ENCODE measurements around the gene RMI2. TPM values are rescaled to one million over a fixed set of nuclear protein-coding genes. Genes with fewer than 3 reads are reported as not detected.

The RMI2 gene
- total and polyA plus RNA-seq, 2 of the 8 experiments (the other 6 are each of a cell fraction or from before 2014, with no cell fraction given), result 58.2 to 96.0 TPM

GRCh38 chr16:11350519-11350918 is 5.3 kb downstream of the RMI2 start:
- H3K4me1 ChIP-seq (replicated peaks in 1 of 4; ENCODE audit: control insufficient read depth in 3 of 4, insufficient read depth in 4 of 4, low read length in 3 of 4), result peaks cover 5 to 18% (median 11%) of the 10 kb centered on the region in 4 experiments
- WGBS, 2 experiments (ENCODE audit: extremely low coverage in 1 of 2, insufficient coverage in 1 of 2, insufficient read length in 1 of 2, insufficient replicate concordance in 2 of 2, low coverage in 1 of 2, low lambda C conversion rate in 2 of 2, missing lambda C conversion rate in 1 of 2), result 93% methylated on average over 3 of the region's 5 CpGs; no CpG with 5 or more reads in 1 of the 2 experiments
- H2BK120ac ChIP-seq (replicated peaks; ENCODE audit: low read depth, low read length), result no peak overlapping the region
- no peak overlapping the region for H4K91ac ChIP-seq (replicated peaks; ENCODE audit: insufficient read length, low read length)
- H4K5ac ChIP-seq (ENCODE audit: insufficient read length, low read depth, low read length), result no peak overlapping the region
- H3K14ac ChIP-seq (ENCODE audit: insufficient read length), result no peak overlapping the region
- ChIA-PET POLR2A (ENCODE audit: partially characterized antibody) (interaction anchor here (0.8 to 4.8 kb wide), 6 partner anchors 9 to 95 kb away, joined by 3 to 23 read pairs (median 5); partner anchors contain the start of gene SOCS1), CTCF (ENCODE audit: partially characterized antibody) (interaction anchor here (0.6 to 1.3 kb wide), 2 partner anchors 93 to 451 kb away, joined by 3 to 6 read pairs; no protein-coding TSS in a partner anchor)
- no peak overlapping the region for H3K4me2 ChIP-seq (ENCODE audit: insufficient read depth in 1 of 2, low read depth in 2 of 2, low read length in 2 of 2)
- H4K8ac ChIP-seq (ENCODE audit: extremely low read depth, insufficient read depth, low read length), result no peak overlapping the region
- no peaks in the 10 kb centered on the region for H3K27me3 ChIP-seq (replicated peaks in 1 of 4; ENCODE audit: control insufficient read depth in 3 of 4, extremely low read depth in 1 of 4, insufficient read depth in 3 of 4, low read length in 3 of 4)
- H2BK12ac ChIP-seq (ENCODE audit: low read depth, low read length), result no peak overlapping the region
- H3K36me3 ChIP-seq (ENCODE audit: control insufficient read depth in 2 of 4, insufficient read depth in 4 of 4, low read length in 3 of 4), result peaks cover 0 to 22% (median 2%) of the 10 kb centered on the region in 4 experiments; a peak in 3 of 8 replicates
- H3K27ac ChIP-seq (ENCODE audit: low read depth, low read length), result no peak overlapping the region
- DNase-seq (ENCODE audit: low read depth in 1 of 2, low spot score in 2 of 2) (no peak), FAIRE-seq (no peak)
- no peak overlapping the region for H2AK5ac ChIP-seq (ENCODE audit: low read depth, low read length)
- H3K79me1 ChIP-seq (ENCODE audit: low read depth, low read length), result peaks cover 15% of the 10 kb centered on the region
- no peak overlapping the region for H3K23ac ChIP-seq (ENCODE audit: insufficient read length)
- no peak overlapping the region for H3K56ac ChIP-seq (replicated peaks; ENCODE audit: insufficient read length, low read depth, low read length)
- no peak overlapping the region for H3K4ac ChIP-seq (replicated peaks; ENCODE audit: insufficient read length, low read depth, low read length)
- H3K9me3 ChIP-seq (ENCODE audit: insufficient read depth in 2 of 2, low read depth in 1 of 2, low read length in 1 of 2), result 0 out of 4 replicates have a peak, but pooled peaks cover 2 to 3% of the 10 kb centered on the region in 2 experiments
- no peak overlapping the region for H3K18ac ChIP-seq (ENCODE audit: extremely low read depth, low read length)
- no peak overlapping the region for H2BK20ac ChIP-seq (ENCODE audit: low read length)
- H3K79me2 ChIP-seq (ENCODE audit: control insufficient read depth in 1 of 2, insufficient read depth in 2 of 2, low read length in 2 of 2), result peaks cover 6 to 80% of the 10 kb centered on the region in 2 experiments
- H3K4me3 ChIP-seq (ENCODE audit: extremely low read depth in 1 of 4, insufficient read depth in 2 of 4, low read depth in 3 of 4, low read length in 4 of 4), result no peak overlapping the region
- no peak overlapping the region for H2BK5ac ChIP-seq (ENCODE audit: low read depth, low read length)
- peaks cover 7 to 10% of the 10 kb centered on the region in 2 experiments for H4K20me1 ChIP-seq (replicated peaks in 1 of 2; ENCODE audit: control insufficient read depth in 1 of 2, insufficient read depth in 2 of 2, low read length in 2 of 2)
- no peak overlapping the region for H3K9ac ChIP-seq (replicated peaks in 1 of 4; ENCODE audit: extremely low read depth in 1 of 4, low read depth in 3 of 4, low read length in 3 of 4)
- no peak overlapping the region for H2BK15ac ChIP-seq (ENCODE audit: low read length)
- H3K23me2 ChIP-seq (ENCODE audit: low read depth, low read length), result no peaks in the 10 kb centered on the region; the same call in 1 of the 2 replicates
- H2AFZ ChIP-seq (ENCODE audit: low read length), result no peak overlapping the region
- TF ChIP-seq SP1 (IDR thresholded peaks at IDR 0.05; ENCODE audit: low read depth, low read length) (no peak), KDM5A (IDR thresholded peaks at IDR 0.05; ENCODE audit: low read length) (no peak), PHF8 (conservative IDR thresholded peaks at IDR 0.05; ENCODE audit: low read depth, low read length) (no peak), FOSL1 (IDR thresholded peaks at IDR 0.05; ENCODE audit: insufficient read depth, low read depth, low read length) (no peak), KDM1A (IDR thresholded peaks at IDR 0.05; ENCODE audit: borderline replicate concordance, low read length) (no peak), CBX8 (IDR thresholded peaks at IDR 0.05; ENCODE audit: borderline replicate concordance, low read depth, low read length) (no peak), JUN (IDR thresholded peaks at IDR 0.05; ENCODE audit: low read depth, low read length) (no peak), CBX5 (IDR thresholded peaks at IDR 0.05; ENCODE audit: low read depth, low read length) (no peak), BCL11A (IDR thresholded peaks at IDR 0.05; ENCODE audit: low read depth in 2 of 2, low read length in 2 of 2) (no peak), NRF1 (IDR thresholded peaks at IDR 0.05; ENCODE audit: low read depth, low read length) (no peak), TCF12 (IDR thresholded peaks at IDR 0.05; ENCODE audit: low read depth, low read length) (no peak), EP300 (IDR thresholded peaks at IDR 0.05; ENCODE audit: borderline replicate concordance in 1 of 2, low read depth in 2 of 2, low read length in 2 of 2) (no peak), RFX5 (IDR thresholded peaks at IDR 0.05; ENCODE audit: borderline replicate concordance, low read depth, low read length) (no peak), SAP30 (IDR thresholded peaks at IDR 0.05; ENCODE audit: insufficient read depth, insufficient replicate concordance, low read length) (no peak)
